Stomach (tissue), 4 donors: ENCODE results near the gene OR6K2.

Experiments used
- EP300 ChIP-seq: sonication (generic); formaldehyde crosslinking; IDR thresholded peaks from one replicate; pipeline ENCODE4 v1.6.1; 2017; ENCODE audit warnings: antibody characterized with exemption
- POLR2A ChIP-seq, 4 donors: fragments of 450-650 bp; IDR thresholded peaks; one replicate each; pipeline ENCODE4 v1.6.1; 2016; ENCODE audit warnings: antibody characterized with exemption in 4 of 4, control low read depth in 2 of 4, mild to moderate bottlenecking in 1 of 4, moderate library complexity in 1 of 4
- TF ChIP-seq, protein P1 (sequence below), 7 experiments: fragments of 450-650 bp in 4 of 7; fragments of 200-600 bp in 3 of 7; sonication (generic) in 3 of 7; IDR thresholded peaks; one replicate each; pipeline ENCODE4 v1.5.1; 2016 to 2019; ENCODE audit warnings: antibody characterized with exemption in 7 of 7, control low read depth in 2 of 7, mild to moderate bottlenecking in 1 of 7

GRCh38 chr1:158679289-158679688 is 21.2 kb downstream of the OR6K2 start:
- TF ChIP-seq, protein P1, sequence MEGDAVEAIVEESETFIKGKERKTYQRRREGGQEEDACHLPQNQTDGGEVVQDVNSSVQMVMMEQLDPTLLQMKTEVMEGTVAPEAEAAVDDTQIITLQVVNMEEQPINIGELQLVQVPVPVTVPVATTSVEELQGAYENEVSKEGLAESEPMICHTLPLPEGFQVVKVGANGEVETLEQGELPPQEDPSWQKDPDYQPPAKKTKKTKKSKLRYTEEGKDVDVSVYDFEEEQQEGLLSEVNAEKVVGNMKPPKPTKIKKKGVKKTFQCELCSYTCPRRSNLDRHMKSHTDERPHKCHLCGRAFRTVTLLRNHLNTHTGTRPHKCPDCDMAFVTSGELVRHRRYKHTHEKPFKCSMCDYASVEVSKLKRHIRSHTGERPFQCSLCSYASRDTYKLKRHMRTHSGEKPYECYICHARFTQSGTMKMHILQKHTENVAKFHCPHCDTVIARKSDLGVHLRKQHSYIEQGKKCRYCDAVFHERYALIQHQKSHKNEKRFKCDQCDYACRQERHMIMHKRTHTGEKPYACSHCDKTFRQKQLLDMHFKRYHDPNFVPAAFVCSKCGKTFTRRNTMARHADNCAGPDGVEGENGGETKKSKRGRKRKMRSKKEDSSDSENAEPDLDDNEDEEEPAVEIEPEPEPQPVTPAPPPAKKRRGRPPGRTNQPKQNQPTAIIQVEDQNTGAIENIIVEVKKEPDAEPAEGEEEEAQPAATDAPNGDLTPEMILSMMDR (IDR thresholded peaks at IDR 0.05): no peak
- no peak for TF ChIP-seq EP300
- no peak for TF ChIP-seq POLR2A (IDR thresholded peaks at IDR 0.05)
